ENCODE results near the gene ARAF.
"Not testable (repeated sequence)": the region's sequence is repeated elsewhere in the genome, so short reads cannot be mapped to it uniquely, and the experiment has no call there.

Gene ARAF

DNA sequence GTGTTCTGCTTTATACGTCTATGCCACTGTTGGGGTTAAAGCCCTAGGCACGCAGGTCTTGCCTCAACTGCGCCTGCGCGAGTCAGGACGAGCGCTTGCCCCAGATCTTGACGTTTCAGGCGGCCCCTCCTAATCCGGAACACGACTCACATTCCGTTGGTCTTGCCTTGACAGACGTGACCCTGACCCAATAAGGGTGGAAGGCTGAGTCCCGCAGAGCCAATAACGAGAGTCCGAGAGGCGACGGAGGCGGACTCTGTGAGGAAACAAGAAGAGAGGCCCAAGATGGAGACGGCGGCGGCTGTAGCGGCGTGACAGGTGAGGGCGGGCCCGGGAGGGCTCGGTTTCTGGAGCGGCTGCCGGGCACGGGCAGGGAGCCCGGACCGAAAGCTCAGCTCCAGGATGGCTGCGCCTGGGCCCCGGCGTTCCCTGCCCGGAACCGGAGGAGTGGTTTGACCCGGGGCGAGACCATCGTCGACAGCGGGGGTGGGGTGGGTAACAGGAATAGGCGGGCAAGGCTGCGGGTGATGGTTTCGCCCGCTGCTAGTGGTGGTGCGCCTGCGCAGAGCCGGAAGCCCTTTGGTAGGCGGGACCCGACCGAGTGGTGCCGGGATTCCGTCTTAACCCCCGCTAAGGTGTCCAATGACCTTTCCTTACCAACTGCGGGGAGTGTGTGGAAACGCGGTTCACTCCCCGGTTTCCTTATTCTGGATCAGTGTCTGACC is at the start of gene ARAF:
Gene ARAF, plus strand, starts transcription at position 272 of the 725 bp plus-strand sequence. CDS start 1,763 bp downstream, outside the sequence.
- DNase-seq (ENCODE audit: low read depth in 3 of 3), result peak; percentile 88 to 93 (median 88)

- DNase-seq (ENCODE audit: low read depth in 3 of 3), result not testable (repeated sequence)
Measured at GRCh38 chrX:47512383-47512782, 48.6 kb upstream of the ARAF start.

DNA sequence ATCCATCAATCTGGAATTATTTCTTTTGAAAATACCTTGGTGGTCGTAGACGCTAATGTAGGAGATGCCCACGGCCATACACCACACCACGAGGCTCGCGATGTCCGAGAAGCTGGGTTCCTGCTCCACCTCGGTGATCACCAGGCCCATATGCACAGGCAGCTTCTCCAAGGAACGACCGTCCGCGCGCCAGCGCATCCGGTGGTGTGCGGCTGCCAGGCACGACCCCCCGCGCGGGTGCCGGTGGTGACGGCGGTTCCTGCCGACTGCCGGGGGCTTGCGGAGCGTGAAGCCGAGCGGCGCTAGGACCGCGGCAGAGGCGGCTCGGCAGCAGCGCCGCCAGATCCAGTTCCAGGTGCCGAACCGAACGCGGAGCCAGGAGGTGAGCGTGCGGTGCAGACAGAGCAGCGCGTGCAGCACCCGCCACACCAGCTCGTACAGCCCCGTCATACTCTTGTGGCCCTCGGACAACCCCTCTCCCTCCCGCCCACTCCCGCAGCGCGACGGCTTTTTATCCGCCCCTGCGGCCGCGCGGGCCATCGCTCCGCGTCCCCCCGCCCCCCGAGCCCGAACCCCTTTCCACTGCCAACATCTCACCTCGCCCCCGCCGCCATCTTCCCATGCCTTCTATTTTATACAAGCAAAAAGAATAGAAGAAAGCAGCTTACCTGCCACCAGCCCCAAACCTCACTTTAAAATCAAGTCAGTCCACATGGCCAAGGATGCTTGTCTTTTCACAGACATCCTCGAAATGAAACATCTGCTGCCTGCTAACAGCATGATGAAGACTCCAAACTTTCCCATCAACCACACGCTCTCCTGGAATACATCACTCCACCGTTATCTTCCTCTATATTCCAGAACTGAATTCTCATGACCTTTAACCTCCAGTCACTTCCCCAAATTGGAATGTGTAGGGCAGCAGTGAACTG is 47.7 kb upstream of the ARAF start:
- DNase-seq (ENCODE audit: low read depth in 3 of 3), result not testable (repeated sequence)

DNA sequence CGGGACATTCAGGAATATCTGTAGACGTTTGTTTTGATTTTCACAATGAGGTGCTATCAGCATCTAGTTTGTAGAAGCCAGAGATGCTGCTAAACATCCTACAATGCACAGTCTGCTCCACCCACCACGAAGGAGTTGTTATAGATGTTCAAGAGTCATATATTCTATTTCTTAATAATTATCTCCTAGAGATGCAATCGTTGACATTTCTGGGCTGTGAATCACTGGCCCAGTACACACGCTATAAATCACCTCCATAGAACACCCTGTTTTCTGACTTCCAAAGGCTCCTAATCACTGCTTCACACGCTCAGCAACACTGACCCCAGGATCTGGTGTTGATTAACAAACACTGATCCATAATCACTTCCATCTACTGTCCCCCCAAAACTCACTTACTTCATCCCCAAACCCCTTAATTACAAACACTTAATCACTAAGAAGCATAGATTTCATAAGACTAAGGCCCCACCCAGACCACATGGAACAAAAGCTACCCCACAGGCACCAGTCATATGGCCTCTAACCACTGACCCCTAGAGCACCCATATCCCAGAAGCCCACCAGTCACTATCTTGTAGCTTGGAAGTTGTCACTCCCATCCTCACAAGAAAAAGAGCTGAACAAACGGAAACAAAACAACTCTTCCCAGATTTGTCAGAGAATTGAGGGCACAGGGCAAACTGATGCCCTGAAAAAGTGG is 46.3 kb upstream of the ARAF start:
- DNase-seq (ENCODE audit: low read depth in 3 of 3), result no peak

- no peak for DNase-seq (ENCODE audit: low read depth in 3 of 3)
Measured at GRCh38 chrX:47515941-47516665, 44.9 kb upstream of the ARAF start.

- no peak for DNase-seq (ENCODE audit: low read depth in 3 of 3)
Measured at GRCh38 chrX:47518144-47518543, 42.9 kb upstream of the ARAF start.

DNA sequence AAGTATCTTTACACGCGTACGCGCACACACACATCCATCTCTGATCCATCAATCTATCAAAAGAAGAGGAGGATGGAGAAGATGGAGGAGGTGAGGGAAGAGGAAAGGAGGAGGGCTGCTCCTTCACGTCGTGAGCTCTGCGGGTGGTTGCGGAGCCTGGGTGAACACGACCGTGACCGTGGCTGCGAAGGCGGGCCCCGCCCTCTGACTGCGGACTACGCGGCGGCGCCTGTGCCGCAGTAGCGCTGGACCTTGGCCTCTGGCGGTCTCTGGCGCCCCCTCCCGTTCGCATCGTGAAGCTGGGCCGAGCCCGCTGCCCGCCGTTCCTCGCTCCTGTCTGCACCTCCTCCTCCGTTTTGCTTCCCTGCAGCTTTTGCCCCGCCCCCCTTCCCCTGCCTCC is 37.7 kb upstream of the ARAF start:
- DNase-seq (ENCODE audit: low read depth in 3 of 3), result peak; percentile 60 to 78 (median 64)

DNA sequence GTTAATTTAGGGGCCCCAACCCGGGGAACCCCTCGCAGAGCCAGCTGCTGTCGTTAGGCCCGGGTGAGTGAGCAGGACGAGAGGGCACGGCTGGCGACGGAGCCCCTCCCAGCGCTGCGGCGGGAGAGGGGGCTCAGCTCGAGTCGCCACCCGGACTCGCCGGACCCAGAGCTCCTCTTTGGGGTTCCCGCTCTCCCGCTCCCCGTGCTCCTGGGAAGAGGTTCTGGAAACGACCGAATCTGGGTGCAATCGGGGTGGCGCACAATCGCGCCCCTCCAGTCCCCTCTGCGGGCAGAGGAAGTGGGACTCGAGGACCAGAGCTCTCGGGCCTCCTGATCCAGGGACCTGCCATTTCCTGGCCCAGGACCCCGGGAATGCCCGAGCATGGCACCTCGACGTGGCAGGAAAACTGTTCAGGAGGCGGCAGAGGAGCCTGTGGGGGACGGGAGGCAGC is 37.3 kb upstream of the ARAF start:
- no peak for DNase-seq (ENCODE audit: low read depth in 3 of 3)

DNA sequence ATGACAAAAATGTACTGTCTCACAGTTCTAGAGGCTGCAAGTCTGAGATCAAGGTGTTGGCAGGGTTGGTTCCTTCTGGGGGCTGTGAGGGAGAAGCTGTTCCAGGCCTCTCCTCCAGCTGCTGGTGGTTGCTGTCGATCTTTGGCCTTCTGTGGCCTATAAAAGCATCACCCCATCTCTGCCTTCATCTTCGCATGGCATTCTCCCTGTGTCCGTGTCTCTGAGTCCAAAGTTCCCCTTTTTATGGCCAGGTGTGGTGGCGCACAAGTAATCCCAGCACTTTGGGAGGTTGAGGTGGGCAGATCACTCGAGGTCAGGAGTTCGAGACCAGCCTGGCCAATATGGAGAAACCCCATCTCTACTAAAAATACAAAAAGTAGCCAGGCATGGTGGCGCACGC is 31.5 kb upstream of the ARAF start:
- no peak for DNase-seq (ENCODE audit: low read depth in 3 of 3)

GRCh38 chrX:47530049-47530448 is 31.0 kb upstream of the ARAF start:
- no peak for DNase-seq (ENCODE audit: low read depth in 3 of 3)

DNA sequence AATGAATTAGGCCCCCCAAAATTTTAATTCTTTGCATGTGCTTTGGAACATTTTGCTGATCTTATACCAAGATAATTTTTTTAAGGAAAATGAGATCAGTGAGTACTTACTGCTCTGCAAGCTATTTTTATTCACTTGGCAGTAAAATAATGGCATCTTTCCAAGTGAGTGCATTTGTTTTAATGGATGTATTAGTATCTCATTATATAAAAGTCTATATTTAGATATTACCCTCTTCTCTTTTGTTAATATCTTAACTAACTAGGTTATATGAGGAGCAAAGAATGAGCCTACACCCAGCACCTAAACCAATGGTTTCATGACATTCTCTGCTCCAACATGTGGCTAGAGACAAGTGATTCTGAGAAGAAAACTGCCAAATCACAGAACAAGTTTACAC is 21.1 kb upstream of the ARAF start:
- no peak for DNase-seq (ENCODE audit: low read depth in 3 of 3)

GRCh38 chrX:47540754-47541538 is 20.1 kb upstream of the ARAF start:
- DNase-seq (ENCODE audit: low read depth in 3 of 3), result no peak

DNA sequence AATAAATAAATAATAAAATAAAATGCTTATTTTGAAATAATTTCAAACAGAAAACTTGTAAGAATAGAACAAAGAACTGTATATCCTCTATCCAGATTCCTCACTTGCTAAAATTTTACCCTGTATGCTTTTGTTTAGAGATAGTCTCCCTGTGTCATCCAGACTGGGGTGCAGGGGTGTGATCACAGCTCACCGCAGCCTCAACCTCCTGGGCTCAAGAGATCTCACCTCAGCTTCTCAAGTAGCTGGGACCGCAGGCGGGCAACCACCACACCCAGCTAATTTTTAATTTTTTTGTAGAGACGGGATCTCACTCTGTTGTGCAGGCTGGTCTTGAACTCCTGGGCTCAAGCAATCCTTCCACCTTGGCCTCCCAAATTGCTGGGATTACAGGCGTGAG is 17.5 kb upstream of the ARAF start:
- DNase-seq (ENCODE audit: low read depth in 3 of 3), result no peak

DNA sequence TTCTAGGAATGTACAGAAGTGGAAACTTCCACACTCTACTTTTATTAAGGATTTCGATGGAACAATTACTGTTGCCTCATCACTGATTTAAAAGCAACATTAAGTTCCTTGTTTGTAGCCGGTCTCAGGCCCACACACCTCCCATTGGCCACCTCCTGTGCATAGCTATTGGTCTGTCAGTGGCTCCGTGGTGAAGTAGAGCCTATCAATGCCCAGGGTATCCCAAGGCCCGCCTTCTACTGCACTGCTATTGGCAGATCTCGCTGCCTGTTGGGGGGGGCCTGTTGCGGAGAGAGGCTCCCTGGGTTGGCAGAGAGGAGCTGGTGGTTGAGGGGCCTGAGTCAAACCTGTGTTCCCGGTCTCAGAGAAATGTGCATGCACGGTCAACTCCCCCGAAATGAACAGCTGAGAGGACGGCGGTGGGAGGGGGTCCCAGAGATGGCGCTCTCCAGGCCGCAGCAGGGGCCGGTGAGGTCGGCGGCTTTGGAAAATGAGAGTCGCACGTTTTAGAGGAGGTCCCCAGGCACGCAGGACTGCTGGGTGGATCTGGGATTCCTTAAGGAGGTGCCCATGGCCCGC is 4.9 kb upstream of the ARAF start:
- DNase-seq (ENCODE audit: low read depth in 3 of 3), result peak; percentile 55 to 80 (median 71)

DNA sequence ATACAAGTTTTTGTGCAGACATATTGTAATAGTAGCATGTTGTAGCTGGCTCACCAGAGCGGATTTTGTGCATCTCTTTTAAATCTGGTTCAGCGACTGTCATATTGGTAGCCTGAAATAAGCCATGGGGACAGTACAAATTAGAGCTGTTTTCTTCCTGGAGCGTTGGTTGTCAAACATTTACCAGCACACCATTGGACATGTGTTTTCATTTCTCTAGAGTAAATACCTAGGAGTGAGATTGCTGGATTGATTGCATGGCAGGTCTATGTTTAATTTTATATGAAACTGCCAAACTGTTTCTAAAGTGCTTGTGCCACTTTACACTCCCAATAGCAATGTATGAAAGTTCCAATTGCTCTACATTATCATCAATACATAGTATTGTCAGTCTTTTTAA is 2.6 kb upstream of the ARAF start:
- no peak for DNase-seq (ENCODE audit: low read depth in 3 of 3)

DNA sequence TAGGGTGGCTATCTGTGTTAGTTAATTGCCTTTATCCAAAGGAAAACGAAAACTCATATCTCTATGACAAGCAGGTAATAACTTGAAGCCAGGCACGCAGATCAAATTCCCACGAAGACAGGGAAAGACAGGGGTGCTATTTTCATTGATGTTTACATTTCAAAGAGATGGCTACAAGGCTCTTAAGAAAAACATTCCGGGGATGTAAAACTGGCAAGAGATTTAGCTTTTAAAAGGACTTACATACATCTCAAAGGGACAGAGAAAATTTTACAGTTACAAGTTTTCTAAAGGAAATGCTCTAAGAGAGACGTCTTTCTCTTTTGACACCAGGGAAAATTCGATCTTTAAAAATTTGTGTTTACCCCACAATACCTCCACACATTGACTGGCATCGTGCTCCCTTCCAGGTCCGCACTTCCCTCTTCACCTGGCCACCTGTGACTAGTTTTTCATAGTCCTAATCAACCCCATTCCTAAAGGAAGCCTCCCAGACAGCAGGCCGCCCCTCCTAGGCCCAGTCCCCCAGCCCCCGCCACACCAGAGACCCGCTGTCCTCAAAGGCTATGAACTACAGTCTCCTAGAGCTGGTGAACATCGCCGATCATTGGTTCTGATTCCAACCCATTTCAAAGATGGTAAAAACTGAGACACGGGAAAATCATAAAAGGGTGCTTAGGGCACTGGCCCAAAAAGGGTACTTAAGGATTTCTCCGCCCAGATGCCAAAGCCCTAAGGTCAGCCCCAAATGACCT is 649 bp upstream of the ARAF start:
- DNase-seq (ENCODE audit: low read depth in 3 of 3), result no peak

GRCh38 chrX:47561659-47562151 is 700 bp downstream of the ARAF start:
- DNase-seq (ENCODE audit: low read depth in 3 of 3), result no peak

- peak in 1 of 3 donors; percentile 28 for DNase-seq (ENCODE audit: low read depth in 3 of 3)
Measured at GRCh38 chrX:47562615-47563243, 1.7 kb downstream of the ARAF start.

- DNase-seq (ENCODE audit: low read depth in 3 of 3), result no peak
Measured at GRCh38 chrX:47563801-47564315, 2.9 kb downstream of the ARAF start.

All from stimulated activated CD4-positive, alpha-beta T cell treated with anti-CD3 and anti-CD28 coated beads, TNF-alpha, amount 100 ng/mL, for 48 hours (primary cell).